Superior temporal gyrus (tissue), 1 donor: ENCODE results near the gene LCNL1.

Experiments used
- DNase-seq: peaks from one replicate; pipeline ENCODE4 v3.0.0-alpha.2; 2016; ENCODE audit errors: extremely low spot score

LCNL1 gene

DNA sequence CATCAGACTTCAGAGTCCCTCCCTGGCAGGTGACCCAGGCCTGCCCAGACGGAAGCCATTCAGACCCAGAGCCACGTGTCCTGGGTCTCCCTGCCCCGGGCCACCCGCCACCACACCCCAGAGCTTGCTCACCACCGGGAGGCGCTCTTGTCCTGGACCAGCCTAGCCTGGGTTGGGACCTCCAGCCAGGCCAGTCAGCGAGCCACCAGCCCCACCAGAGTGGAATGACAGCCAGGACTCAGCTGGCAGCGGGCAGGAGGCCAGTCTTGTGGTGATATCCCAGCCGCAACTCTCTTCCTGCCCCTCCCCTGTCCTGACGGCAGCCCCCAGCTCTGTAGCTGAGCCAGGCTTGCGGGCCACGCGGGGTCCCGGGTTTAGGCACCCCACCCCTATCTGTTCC lies 7.1 kb upstream of the LCNL1 start:
- peak; percentile 82 for DNase-seq

DNA sequence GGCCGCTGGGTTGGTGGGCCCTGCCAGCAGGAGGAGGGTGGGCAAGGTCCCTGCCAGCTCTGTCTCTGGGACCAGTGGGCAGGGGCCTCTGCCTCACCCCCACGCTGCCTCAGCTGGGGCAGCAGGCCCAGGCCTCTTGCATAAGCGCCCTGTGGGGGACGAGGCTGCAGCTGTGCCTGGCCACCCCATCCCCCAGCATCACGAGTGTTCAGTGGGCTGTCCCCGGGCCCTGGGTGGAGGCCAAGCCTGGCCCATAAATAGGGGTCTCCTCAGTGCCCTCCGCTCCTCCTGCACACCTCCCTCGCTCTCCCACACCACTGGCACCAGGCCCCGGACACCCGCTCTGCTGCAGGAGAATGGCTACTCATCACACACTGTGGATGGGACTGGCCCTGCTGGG lies 5.6 kb upstream of the LCNL1 start, which contains the start of gene PTGDS:
Gene PTGDS, plus strand, starts transcription at position 282 of the 400 bp plus-strand sequence. Its CDS starts 75 bp downstream, at position 357.
- peak; percentile 97 for DNase-seq

DNA sequence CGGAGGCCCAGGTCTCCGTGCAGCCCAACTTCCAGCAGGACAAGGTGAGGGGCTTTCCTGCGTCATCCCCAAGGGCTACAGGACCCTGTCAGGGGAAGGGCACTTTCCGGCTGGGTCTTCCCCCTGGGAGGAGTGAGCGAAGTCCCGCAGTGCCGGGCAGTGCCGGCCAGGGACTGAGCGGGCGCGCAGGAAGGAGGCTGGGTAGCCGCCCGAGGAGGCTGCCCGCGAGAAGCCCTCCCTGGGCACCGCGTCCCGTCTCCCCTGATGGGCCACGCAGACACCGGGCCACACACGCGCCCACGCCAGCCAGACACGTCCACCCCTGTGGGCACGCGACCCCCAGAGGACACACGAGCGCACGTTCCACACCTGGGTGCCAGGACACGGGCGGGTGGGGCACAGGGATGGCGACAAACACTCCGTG lies 5.1 kb upstream of the LCNL1 start:
- no peak for DNase-seq

DNA sequence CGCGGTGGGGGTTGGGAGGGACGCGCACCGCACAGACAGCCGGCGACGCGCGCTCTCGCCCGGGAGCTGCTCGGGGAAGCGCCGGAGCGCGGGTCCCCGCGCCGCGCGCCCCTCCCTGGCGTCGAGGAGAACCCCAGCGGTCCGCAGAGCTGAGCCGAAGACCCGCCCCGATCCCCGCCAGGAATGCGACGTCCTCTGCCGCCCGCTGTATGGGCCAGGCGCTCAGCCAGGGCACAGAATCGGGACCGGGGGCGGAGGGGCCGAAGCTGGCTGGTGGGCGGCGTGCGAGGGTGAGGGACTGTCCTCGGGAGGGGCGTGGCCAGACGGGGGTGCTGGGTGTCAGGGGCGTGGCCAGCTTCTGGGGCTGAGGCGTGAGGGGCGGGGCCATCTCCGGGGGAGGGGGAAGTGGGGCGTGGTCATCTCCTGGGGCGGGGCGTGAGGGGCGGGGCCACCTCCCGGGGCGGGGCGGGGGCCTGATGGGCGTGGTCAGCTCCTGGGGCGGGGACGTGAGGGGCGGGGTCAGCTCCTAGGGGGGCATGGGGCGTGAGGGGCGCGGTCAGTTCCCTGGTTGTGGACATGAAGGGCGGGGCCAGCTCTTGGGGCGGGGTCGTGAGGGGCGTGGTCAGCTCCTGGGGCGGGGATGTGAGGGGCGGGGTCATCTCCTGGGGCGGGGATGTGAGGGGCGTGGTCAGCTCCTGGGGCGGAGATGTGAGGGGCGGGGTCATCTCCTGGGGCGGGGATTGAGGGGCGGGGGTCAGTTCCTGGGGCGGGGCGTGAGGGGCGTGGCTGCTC lies 4.5 kb upstream of the LCNL1 start:
- DNase-seq = peak; percentile 82

DNA sequence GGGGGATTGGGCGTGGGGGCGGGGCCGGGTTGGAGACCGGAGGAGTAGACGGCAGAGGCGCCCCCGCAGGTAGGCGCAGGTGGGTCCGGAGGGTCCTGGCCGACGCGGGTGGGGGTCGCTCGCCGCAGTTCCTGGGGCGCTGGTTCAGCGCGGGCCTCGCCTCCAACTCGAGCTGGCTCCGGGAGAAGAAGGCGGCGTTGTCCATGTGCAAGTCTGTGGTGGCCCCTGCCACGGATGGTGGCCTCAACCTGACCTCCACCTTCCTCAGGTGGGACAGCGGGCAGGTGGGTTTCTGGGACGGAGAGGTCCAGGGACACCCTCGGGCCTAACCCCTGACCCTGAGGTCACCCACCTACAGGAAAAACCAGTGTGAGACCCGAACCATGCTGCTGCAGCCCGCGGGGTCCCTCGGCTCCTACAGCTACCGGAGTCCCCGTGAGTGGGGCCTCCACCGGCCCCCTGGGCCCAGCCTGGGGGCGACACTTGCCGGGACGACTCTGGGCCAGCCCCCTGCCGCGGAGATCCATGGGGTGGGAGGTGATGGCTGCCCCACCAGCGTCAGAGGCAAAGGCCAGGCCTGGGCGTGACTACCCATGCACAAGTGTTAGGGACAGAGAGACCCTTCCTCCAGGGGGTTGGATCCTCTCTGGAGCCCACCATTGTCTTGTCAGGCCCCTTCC lies 3.8 kb upstream of the LCNL1 start:
- no peak for DNase-seq

DNA sequence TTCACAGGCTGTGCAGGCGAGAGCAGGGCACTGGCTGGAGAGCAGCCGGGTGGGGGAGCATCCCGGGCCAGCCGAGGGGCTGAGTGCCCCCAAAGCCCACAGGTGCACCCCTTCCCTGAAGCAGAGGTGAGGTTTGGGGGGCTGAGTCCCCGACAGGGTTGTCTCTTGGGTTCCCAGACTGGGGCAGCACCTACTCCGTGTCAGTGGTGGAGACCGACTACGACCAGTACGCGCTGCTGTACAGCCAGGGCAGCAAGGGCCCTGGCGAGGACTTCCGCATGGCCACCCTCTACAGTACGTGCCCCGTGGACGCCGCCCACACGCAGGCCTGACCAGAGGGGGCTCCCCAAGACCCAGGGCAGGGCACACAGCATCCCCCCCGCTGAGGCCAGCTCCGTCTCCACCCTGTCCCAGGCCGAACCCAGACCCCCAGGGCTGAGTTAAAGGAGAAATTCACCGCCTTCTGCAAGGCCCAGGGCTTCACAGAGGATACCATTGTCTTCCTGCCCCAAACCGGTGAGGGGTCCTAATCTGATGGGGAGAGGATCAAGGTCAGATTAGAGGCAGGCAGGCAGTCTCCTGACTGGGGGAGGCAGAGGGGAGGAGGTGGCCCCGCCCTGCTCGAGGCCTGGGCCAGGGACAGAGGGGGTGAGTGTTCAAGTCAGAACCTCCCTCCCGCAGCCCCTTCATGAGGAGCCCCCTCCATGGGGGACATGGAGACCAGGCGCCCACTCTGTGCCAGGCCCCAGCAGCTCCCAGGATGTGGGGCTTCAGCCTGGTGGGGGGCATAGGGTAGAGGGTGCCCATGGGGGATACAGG lies 2.8 kb upstream of the LCNL1 start:
- DNase-seq = no peak

DNA sequence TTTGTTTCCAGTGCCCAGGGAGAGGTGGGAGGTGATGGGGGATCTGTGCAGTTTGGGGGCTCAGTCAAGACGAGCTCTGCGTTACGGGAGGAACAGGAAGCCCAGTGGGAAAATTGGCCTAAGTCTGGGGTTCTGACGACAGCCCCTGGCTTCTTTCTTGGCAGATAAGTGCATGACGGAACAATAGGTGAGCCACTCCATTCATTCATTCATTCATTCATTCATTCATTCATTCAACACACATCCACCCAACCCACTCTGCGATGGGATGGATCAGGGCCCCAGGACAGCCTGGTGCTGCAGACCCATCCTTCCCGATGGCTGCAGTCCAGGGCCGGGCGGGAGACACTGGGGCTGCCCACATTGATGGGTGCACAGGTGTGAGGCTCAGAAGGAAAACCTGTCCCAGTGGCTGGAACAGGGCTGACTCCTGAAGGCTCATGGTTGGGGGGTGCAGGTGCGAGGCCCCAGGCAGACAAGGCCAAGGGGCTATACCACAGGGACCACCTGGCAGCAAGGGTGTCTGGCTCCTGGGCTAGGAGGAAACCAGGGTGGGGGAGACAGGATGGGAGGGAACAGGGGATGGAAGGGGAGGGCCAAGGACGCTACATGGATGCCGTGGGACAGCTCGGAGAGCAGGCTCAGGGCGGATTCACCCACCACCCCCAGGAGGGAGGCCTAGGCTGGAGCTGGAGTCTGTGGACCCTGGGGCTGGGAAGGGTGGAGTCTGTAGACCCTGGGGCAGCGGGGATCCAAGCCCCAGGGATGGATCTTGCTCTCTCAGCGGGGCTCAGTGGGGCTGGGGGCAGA lies 1.9 kb upstream of the LCNL1 start:
- DNase-seq = no peak

DNA sequence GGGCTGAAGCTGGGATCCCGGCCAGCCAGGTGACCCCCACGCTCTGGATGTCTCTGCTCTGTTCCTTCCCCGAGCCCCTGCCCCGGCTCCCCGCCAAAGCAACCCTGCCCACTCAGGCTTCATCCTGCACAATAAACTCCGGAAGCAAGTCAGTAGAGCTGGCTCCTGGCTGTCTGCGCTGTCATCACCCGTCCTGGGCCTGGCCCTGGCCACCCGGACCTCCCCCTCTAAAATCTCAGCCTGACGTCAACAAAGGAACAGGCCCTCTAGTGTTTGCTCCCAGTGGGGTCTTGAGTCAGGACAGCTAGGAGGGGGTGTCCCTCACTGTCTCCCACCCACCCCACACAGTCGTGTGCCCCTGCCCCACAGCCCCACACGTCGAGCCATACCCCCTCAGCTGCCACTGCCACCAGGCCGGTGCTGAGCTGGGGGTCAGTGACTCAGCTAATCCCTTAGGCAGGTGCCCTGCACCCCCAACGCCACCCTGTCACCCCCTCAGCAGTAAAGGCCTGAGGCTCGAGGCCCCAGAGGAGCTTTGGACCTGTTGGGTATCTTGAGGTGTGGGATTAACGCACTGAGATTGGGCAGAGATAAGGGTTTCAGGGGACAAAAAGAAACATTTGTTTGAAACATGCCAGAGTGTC lies 1.1 kb upstream of the LCNL1 start:
- DNase-seq = peak; percentile 58

DNA sequence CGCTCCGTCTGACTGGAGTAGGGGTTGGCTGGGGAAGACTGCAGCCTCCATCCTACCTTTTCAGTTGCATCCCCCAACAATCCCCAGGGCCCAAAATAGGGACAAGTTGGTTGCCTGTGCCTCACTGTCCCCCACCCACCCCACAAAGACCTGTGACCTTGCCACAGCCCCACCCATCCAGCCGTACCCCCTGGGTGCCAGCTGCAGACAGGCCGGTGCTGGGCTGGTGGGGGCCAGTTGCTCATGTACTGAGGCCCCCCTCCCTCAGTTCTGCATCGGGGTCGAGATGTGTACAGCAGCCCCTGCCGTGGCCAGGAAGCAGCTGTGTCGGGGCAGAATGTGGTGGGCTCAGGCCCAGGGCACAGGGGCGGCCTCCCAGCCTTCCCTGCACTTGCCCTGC lies 374 bp downstream of the LCNL1 start:
- no peak for DNase-seq

DNA sequence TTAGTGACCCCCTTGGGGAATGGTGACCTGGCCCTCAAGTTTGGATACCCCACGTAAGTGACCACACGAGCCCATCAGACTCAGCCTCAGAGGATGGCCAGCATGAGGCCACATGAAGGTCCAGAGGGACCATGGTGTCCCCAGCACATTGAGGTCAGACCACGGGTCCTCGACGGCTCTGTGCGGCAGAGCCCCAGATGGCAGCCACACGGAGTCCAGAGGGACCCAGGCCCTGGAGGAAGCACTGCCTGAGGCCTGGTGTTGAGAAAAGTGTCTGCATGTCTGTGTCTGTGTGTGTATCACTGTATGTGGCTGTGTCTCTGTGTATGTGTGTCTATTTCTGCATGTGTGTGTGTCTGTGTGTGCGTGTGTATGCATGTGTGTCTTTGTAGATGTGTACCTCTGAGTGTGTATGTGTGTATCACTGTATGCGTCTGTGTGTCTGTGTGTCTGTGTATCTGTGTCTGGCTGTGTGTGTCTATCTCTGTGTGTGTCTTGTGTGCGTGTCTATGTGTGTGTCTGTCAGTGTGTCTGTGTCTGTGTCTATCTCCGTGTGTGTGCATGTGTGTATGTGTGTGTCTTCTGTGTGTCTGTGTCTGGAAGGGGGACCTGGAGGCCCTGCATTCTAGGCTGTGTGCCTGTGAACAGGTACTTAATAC lies 992 bp downstream of the LCNL1 start:
- DNase-seq = no peak

DNA sequence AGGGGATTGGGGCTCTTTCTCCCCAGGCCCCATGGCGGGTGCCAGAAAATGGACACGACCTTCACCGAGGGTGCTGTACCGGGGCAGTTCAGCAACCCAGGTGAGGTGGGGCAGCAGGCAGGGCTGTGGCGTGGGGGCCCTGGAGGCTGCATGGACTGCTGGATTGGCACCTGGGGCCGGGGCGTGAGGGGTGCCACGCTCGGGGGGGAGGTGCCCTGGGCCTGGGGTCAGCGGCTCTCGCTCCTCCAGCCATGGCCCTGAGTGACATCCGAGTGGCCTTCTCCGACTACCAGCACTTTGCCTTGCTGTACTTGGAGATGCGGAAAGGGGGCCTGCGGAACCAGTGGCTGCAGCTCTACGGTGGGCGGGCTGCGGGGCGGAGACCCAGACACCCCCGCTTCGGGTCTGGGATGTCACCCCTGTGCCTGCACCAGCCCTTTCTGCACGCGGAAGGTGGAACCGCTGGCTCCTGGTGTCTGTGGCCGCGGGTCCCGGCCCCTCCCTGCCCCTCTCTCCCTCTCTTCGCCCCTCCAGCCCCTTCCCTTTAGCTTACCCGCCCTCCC lies 1.8 kb downstream of the LCNL1 start:
- DNase-seq = no peak

DNA sequence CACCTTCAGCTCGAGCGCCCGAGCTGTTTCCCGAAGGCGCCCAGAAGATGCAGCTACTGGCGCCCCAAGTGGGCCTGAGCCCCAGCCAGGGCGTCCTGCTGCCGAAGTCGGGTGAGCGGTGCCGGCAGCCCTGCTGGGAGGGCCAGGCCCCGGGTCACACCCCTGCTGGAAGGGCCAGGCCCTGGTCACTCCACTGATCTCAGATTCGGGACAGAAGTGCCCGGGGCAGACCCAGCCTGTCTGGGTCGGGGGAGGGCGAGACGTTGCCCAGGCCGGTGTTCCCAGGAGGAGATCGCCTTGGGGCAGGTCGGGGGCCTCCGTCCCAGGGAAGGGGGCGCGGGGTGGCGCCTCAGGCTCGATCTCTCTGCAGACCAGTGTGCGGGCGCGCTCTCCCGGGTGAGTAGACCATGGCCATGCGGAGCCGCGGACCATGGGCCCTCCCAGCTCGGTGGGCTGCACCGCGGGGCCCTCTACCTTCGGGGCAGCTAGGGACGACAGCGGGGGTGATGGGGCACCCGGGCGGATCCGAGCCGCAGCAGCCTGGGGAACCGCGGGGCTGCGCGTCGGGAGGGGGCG lies 2.3 kb downstream of the LCNL1 start:
- DNase-seq = no peak

DNA sequence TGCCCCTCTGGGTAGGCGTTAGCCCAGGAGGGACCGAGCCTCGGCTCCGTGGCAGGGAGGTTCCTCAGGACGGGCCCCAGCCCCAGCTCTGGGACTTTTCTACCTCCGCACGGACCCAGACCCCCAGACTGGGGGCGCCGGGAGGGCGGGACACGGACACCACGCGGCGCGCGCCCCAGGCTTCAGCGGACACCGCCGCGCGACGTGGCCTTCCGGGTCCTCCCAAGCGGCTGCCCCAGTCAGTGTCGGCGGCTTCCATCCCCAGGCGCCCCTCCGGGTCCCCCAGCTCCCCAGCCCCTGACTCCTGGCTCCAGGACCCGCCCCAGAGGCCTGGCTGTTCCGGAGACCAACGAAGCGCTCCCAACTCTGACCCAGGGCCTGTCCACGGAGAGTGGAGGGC lies 3.1 kb downstream of the LCNL1 start:
- no peak for DNase-seq

DNA sequence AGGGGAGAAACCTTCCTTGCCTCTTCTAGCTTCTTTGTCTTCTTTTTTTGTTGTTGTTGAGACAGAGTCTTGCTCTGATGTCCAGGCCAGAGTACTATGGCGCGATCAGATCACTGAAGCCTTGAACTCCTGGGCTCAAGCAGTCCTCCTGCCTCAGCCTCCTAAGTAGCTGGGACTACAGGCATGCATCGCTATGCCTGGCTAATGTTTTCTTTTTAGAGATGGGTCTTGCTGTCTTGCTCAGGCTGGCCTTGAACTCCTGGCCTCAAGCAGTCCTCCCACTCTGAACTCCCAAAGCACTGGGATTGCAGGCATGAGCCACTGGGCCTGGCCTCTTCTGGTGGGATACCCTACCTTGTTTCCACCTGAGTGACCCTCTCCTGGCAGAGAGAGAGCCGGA lies 6.1 kb downstream of the LCNL1 start:
- DNase-seq = no peak

DNA sequence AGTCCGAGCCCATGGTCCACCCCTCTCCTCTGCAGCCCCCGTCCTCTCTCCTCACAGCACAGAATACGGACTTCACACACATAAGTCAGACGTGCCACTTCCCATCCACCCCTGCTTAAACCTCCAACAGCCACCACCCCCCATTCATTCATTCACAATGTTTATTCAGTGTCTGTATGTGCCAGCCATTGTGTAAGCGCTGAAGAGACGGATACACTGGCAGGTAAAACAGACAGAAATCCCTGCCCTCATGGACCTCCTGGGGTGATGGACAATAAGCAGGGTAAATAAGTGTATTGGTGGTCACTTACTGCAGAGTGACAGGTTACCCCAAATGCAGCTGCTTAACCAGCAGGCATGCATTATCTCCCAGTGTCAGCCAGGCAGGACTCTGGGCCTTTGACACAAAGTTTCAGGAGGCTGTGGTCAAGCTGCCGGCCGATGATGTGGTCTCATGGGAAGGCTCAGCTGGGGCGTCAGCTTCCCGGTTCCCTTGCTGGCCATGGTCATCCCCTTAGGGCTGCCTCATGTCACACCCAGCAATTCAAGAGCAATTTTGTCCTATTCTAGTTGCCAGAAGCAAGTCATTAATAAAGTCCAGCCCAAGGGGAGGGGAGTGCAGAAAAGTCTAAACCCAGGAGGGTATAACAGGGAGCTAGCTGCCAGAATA lies 7.6 kb downstream of the LCNL1 start:
- DNase-seq = no peak

DNA sequence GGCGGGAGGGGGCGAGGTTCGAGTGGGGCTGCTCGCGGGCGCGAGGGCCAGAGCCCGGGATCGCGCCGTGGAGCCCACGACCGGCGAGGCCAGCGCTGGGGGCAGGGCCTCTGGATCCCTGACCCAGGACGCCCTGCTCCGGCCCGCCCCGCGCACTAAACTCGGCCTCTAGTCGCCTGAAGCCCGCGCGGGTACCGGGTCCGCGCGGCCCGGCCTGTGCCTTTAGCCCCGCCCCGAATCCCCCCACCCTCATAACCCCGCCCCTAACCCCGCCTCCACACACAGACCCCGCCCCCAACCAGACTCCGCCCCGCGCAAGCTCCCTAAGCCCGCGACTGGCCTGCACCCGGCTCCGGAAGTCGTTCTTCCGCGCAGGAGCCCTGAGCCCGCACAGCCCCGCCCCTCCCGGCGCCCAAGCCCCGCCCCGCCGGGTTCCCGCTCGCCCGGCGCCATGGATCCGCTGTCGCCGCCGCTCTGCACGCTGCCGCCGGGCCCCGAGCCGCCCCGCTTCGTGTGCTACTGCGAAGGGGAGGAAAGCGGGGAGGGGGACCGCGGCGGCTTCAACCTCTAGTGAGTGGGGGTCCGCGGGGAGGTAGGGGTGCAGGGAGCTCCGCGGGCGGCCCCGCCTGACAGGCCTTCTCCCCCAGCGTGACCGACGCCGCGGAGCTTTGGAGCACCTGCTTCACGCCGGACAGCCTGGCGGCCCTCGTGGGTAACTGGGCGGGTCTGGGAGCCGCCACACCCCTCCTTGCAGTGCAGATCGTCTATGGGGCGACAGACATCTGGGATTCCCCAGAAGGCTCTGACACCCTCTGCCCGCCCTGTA lies 9.4 kb downstream of the LCNL1 start, which contains the start of gene PAXX:
Gene PAXX, plus strand, starts transcription at position 430 of the 826 bp plus-strand sequence. Its CDS starts 22 bp downstream, at position 452.
- peak; percentile 82 for DNase-seq

DNA sequence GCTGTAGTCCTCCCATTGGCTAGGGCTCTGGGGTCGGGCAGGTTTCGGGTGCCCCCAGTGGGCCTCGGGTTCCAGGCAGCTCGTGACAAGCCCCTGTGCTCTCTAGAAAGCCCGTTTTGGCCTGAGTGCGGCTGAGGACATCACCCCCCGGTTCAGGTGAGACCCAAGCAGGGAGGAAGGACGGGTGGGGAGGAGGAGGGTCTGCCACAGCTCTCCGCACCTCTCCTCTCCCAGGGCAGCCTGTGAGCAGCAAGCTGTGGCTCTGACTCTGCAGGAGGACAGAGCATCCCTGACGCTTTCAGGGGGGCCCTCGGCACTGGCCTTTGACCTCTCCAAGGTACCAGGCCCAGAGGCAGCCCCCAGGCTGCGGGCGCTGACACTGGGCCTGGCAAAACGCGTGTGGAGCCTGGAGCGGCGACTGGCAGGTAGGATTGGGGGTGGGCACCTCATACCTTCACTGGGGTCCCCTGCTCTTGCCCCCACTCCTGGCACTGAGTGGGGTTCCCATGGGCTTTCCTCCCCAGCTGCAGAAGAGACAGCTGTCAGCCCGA lies 10.1 kb downstream of the LCNL1 start:
- no peak for DNase-seq
